ENCODE data around the gene NUDT1.

- TF ChIP-seq EZH2 (IDR thresholded peaks at IDR 0.05; ENCODE audit: borderline replicate concordance, low read length) (no peak), CTCF (IDR thresholded peaks at IDR 0.05; ENCODE audit: low read length) (no peak)
These were observed 15.1 kb downstream of the NUDT1 start for GRCh38 chr7:2257046-2257551.
